ENCODE measurements around the gene MAEA. TPM values are rescaled to one million over a fixed set of nuclear protein-coding genes. Genes with fewer than 3 reads are reported as not detected.
A peak's percentile ranks its signal among the peaks of the same experiment; 100 is the strongest.

MAEA gene
- total RNA-seq, 2 donors from 2014 or later: 38.4 to 48.4 TPM

- Mint-ChIP-seq H3K4me1 (ENCODE audit: low read depth) (peaks cover 58% of the 10 kb centered on the region), H3K4me3 (no peak overlapping the region), H3K9me3 (no peaks in the 10 kb centered on the region), H3K36me3 (ENCODE audit: insufficient read depth in 2 of 2) (peaks cover 0 to 2% of the 10 kb centered on the region in 2 donors), H3K27me3 (ENCODE audit: low read depth) (no peaks in the 10 kb centered on the region), H3K27ac (peak overlapping the region; percentile 71)
- no peak for DNase-seq
- no peak for ATAC-seq (replicated peaks in 1 of 2)
Observed at GRCh38 chr4:1305261-1305711, 15.6 kb downstream of the MAEA start.

GRCh38 chr4:1305781-1306455 lies 16.2 kb downstream of the MAEA start:
- Mint-ChIP-seq H3K27ac (peak overlapping the region; percentile 58), H3K4me3 (peak overlapping the region; percentile 9 to 58), H3K27me3 (ENCODE audit: low read depth) (no peaks in the 10 kb centered on the region), H3K4me1 (ENCODE audit: low read depth) (peaks cover 54% of the 10 kb centered on the region), H3K9me3 (no peaks in the 10 kb centered on the region), H3K36me3 (ENCODE audit: insufficient read depth in 2 of 2) (peaks cover 0 to 2% of the 10 kb centered on the region in 2 donors)
- DNase-seq: peak in 1 of 2 donors; percentile 29
- ATAC-seq (replicated peaks in 1 of 2): peak in 1 of 2 donors; percentile 33

GRCh38 chr4:1307951-1308735 lies 18.5 kb downstream of the MAEA start:
- Mint-ChIP-seq H3K4me1 (ENCODE audit: low read depth) (peaks cover 51% of the 10 kb centered on the region), H3K27me3 (ENCODE audit: low read depth) (no peaks in the 10 kb centered on the region), H3K36me3 (ENCODE audit: insufficient read depth in 2 of 2) (peaks cover 2 to 9% of the 10 kb centered on the region in 2 donors), H3K27ac (no peak overlapping the region), H3K4me3 (peak overlapping the region in 1 of 2 donors; percentile 85), H3K9me3 (no peaks in the 10 kb centered on the region)
- DNase-seq: no peak
- no peak for ATAC-seq (replicated peaks in 1 of 2)

GRCh38 chr4:1309261-1310010 lies 19.7 kb downstream of the MAEA start:
- Mint-ChIP-seq H3K36me3 (ENCODE audit: insufficient read depth in 2 of 2) (peaks cover 6 to 17% of the 10 kb centered on the region in 2 donors), H3K27me3 (ENCODE audit: low read depth) (no peaks in the 10 kb centered on the region), H3K4me1 (ENCODE audit: low read depth) (peaks cover 51% of the 10 kb centered on the region), H3K27ac (peak overlapping the region; percentile 11), H3K9me3 (no peaks in the 10 kb centered on the region), H3K4me3 (peak overlapping the region; percentile 75 to 85)
- peak; percentile 65 to 75 for DNase-seq
- ATAC-seq (replicated peaks in 1 of 2): peak; percentile 80 to 83

GRCh38 chr4:1310031-1310795 lies 20.5 kb downstream of the MAEA start:
- ATAC-seq (replicated peaks in 1 of 2): peak in 1 of 2 donors; percentile 27
- H3K27ac Mint-ChIP-seq: peak overlapping the region; percentile 11
- peaks cover 7 to 19% of the 10 kb centered on the region in 2 donors for H3K36me3 Mint-ChIP-seq (ENCODE audit: insufficient read depth in 2 of 2)

GRCh38 chr4:1310796-1311631 lies 21.3 kb downstream of the MAEA start:
- ATAC-seq (replicated peaks in 1 of 2) (peak; percentile 28 to 39), DNase-seq (no peak)
- H3K27ac Mint-ChIP-seq: no peak overlapping the region

More at GRCh38 chr4:1310031-1310795, 20.5 kb downstream of the MAEA start:
- Mint-ChIP-seq H3K27me3 (ENCODE audit: low read depth) (no peaks in the 10 kb centered on the region), H3K9me3 (no peaks in the 10 kb centered on the region), H3K4me3 (peak overlapping the region; percentile 75 to 85), H3K4me1 (ENCODE audit: low read depth) (peaks cover 47% of the 10 kb centered on the region)
- no peak for DNase-seq

GRCh38 chr4:1312821-1313640 lies 23.3 kb downstream of the MAEA start:
- Mint-ChIP-seq H3K27ac (no peak overlapping the region), H3K9me3 (no peaks in the 10 kb centered on the region), H3K4me3 (no peak overlapping the region), H3K27me3 (ENCODE audit: low read depth) (no peaks in the 10 kb centered on the region), H3K4me1 (ENCODE audit: low read depth) (peaks cover 40% of the 10 kb centered on the region), H3K36me3 (ENCODE audit: insufficient read depth in 2 of 2) (peaks cover 7 to 25% of the 10 kb centered on the region in 2 donors)
- ATAC-seq (replicated peaks in 1 of 2) (no peak), DNase-seq (no peak)

More at GRCh38 chr4:1310796-1311631, 21.3 kb downstream of the MAEA start:
- Mint-ChIP-seq H3K9me3 (no peaks in the 10 kb centered on the region), H3K36me3 (ENCODE audit: insufficient read depth in 2 of 2) (peaks cover 7 to 22% of the 10 kb centered on the region in 2 donors), H3K4me3 (peak overlapping the region; percentile 45 to 75), H3K27me3 (ENCODE audit: low read depth) (no peaks in the 10 kb centered on the region), H3K4me1 (ENCODE audit: low read depth) (peaks cover 44% of the 10 kb centered on the region)

- DNase-seq: no peak
- no peak overlapping the region for H3K4me3 Mint-ChIP-seq
Observed at GRCh38 chr4:1315306-1315705, 25.6 kb downstream of the MAEA start.

GRCh38 chr4:1315836-1316536 lies 26.3 kb downstream of the MAEA start:
- H3K27ac Mint-ChIP-seq: peak overlapping the region; percentile 48
- peaks cover 20% of the 10 kb centered on the region for H3K4me1 Mint-ChIP-seq (ENCODE audit: low read depth)
- H3K36me3 Mint-ChIP-seq (ENCODE audit: insufficient read depth in 2 of 2): peaks cover 7 to 28% of the 10 kb centered on the region in 2 donors
- no peaks in the 10 kb centered on the region for H3K27me3 Mint-ChIP-seq (ENCODE audit: low read depth)
- ATAC-seq (replicated peaks in 1 of 2): no peak
- H3K4me3 Mint-ChIP-seq: no peak overlapping the region
- H3K9me3 Mint-ChIP-seq: no peaks in the 10 kb centered on the region
- no peak for DNase-seq

More at GRCh38 chr4:1315306-1315705, 25.6 kb downstream of the MAEA start:
- peaks cover 7 to 28% of the 10 kb centered on the region in 2 donors for H3K36me3 Mint-ChIP-seq (ENCODE audit: insufficient read depth in 2 of 2)
- ATAC-seq (replicated peaks in 1 of 2): no peak
- H3K9me3 Mint-ChIP-seq: no peaks in the 10 kb centered on the region
- no peaks in the 10 kb centered on the region for H3K27me3 Mint-ChIP-seq (ENCODE audit: low read depth)
- peaks cover 23% of the 10 kb centered on the region for H3K4me1 Mint-ChIP-seq (ENCODE audit: low read depth)
- no peak overlapping the region for H3K27ac Mint-ChIP-seq

GRCh38 chr4:1316537-1317168 lies 27.0 kb downstream of the MAEA start:
- Mint-ChIP-seq H3K4me1 (ENCODE audit: low read depth) (peaks cover 15% of the 10 kb centered on the region), H3K27ac (no peak overlapping the region), H3K4me3 (no peak overlapping the region), H3K27me3 (ENCODE audit: low read depth) (no peaks in the 10 kb centered on the region), H3K9me3 (no peaks in the 10 kb centered on the region), H3K36me3 (ENCODE audit: insufficient read depth in 2 of 2) (peaks cover 7 to 28% of the 10 kb centered on the region in 2 donors)
- no peak for DNase-seq
- ATAC-seq (replicated peaks in 1 of 2): no peak
